Lung microvascular endothelial cell (primary cell): ENCODE data around the gene FRMD4A. TPM values are rescaled to one million over a fixed set of nuclear protein-coding genes. Genes with fewer than 3 reads are reported as not detected.
"Not testable (repeated sequence)": the region's sequence is repeated elsewhere in the genome, so short reads cannot be mapped to it uniquely, and the experiment has no call there.

Source experiments
- DNase-seq, 2 donors: peaks; one replicate each; pipeline versions ENCODE4 v3.0.0 to v3.0.0-alpha.2; 2010; ENCODE audit warnings: low read depth in 2 of 2
- total RNA-seq: library from RNA; depleted of rRNA; stranded (reverse); fragments of >200 nt; gene quantifications from 2 replicates; pipeline ENCODE4 v1.2.1, GENCODE V29; 2014

The FRMD4A gene
- total RNA-seq, 1 donor from 2014 or later = 9.7 TPM

GRCh38 chr10:13767148-13767547 lies 563.6 kb downstream of the FRMD4A start:
- DNase-seq = not testable (repeated sequence)

GRCh38 chr10:13765641-13766341 lies 564.9 kb downstream of the FRMD4A start:
- DNase-seq = no peak

DNA sequence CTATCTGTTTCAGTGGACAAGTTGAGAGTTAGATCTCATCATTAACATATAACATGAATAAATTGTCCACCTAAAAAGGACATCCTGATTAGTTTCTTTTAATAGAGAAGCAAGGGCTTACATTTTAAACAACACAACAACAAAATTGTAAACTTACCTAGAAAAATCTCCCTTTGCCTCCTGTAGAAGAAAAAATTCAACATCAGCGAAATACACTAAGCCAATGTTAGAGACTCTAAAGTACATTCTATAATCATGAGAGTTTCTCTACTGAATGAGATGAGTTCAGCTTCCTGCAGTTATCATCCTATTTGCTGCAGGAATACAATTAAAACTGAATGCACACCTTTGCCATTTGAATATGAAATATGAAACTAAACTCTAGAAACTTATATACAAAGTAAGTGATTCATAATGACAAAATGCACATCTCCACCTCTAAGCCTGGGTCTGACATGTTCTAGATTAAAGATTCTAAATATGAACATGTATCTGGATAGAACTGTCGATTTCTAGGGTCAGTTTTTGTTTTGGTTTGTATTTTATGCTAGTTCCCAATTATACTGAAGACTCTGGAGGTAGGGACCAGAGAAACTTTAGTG lies 569.1 kb downstream of the FRMD4A start:
- DNase-seq = no peak

- DNase-seq = peak in 1 of 2 donors; percentile 60
Measured at GRCh38 chr10:13759168-13759567, 571.6 kb downstream of the FRMD4A start.

- no peak for DNase-seq
Measured at GRCh38 chr10:13758756-13759155, 572.0 kb downstream of the FRMD4A start.

DNA sequence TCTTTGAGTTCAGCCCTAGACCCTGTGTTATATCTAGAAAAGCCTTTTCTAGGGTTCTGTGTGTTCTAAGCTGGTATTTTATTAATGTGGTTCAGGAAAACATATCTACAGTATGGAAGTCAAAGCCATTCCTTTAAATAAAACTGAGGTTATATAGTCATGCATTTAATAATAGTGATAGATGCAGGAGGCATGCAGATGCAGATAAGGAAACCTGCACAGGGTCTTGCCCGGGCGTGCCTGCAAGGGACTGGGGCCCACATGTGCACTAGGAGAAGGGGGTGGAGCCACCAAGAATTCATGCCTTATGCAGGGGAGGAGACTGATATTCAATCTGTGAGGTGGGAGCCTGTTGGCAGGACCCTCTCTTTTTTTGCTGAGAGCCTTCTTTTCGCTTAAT lies 572.4 kb downstream of the FRMD4A start:
- DNase-seq = peak in 1 of 2 donors; percentile 58

GRCh38 chr10:13754277-13754676 lies 576.4 kb downstream of the FRMD4A start:
- DNase-seq = no peak

DNA sequence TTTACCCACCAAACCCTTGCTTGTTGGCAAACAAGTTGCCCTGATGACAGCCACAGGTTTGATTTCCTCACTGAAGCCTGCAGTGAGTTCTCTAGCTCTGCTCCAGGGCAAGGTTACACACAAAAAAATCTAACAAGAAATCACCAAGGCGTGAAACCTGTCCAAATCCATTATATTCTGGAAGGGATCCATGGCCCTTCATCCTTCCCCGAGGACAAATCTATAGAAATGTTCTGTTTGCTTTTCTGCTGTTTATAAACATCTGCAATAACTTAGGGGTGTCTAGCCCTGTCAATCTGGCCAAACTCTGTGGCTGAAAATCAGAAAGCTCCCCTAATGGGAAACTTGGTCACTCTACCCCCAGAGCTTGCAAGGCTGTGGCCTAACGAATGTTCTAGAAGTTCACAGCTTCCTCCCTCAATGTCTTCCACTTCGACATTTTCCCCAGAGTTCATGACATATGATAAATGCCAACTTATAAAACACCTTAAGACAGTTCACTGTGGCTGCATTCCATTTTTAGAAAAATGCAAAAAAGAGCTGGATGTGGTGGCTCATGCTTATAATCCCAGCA lies 579.4 kb downstream of the FRMD4A start:
- DNase-seq = no peak

- DNase-seq = no peak
Measured at GRCh38 chr10:13750299-13751190, 580.2 kb downstream of the FRMD4A start.

GRCh38 chr10:13745271-13745670 lies 585.5 kb downstream of the FRMD4A start:
- no peak for DNase-seq

- DNase-seq = no peak
Measured at GRCh38 chr10:13743963-13744362, 586.8 kb downstream of the FRMD4A start.

GRCh38 chr10:13743101-13743693 lies 587.5 kb downstream of the FRMD4A start:
- DNase-seq = no peak

DNA sequence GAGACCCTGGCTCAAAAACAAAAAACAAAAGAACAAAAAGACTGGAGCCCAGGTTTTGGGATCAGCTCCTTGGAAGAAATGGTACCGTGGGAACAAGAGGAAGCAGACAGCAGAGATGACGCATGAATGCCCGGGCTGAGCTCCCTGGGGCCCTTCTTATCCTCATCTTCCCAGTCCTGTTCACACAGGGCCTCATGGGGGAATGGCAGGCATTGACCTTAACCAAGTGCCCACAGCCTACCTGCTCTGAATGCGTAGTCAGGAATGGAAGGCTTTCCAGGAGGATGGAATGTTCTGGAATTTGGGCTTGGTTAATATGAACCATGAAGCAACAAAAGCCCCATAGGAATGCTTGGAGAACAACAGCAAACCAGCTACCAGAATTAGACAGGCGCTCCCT lies 589.3 kb downstream of the FRMD4A start:
- DNase-seq = no peak

GRCh38 chr10:13740461-13740860 lies 590.3 kb downstream of the FRMD4A start:
- DNase-seq = no peak

GRCh38 chr10:13739183-13739582 lies 591.5 kb downstream of the FRMD4A start:
- no peak for DNase-seq

- no peak for DNase-seq
Measured at GRCh38 chr10:13736506-13736905, 594.2 kb downstream of the FRMD4A start.

DNA sequence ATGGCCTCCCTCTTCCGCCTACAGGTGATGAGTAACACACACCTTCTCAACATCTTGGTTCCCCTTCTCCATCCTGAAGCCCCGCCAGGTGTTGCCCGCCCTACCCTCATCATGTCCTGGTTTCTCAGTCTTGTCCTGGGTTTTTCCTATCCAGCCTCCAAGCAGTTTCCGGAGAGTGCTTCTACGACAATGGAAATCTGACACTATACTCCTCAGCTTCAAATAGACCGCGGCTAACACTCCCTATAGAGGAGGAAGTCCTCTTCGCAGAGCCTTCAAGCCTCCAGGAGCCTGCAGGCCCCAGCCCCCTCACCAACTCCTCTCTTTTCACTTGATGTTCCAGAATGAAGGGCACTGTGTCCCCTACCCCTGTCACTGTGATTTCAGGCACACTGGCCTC lies 596.6 kb downstream of the FRMD4A start:
- DNase-seq = no peak

DNA sequence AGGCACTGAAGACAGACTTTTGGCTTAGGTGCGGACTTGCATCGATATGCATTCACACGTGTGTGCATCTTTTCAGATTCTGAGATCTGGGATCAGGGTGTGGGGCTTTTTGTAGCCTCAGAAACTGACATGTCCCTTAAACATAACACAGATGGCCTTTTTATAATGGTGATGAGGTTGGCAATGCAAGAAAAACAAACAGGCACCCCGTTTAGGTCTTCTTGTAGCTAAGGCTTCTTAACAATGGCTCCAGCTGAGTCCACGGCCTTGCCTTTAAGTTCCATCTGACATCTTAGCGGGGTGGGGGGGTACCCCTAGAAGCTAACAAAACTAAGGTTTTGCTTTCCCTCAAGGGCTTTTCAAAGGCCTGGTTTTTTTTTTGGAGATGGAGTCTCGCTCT lies 597.7 kb downstream of the FRMD4A start:
- no peak for DNase-seq

- DNase-seq = no peak
Measured at GRCh38 chr10:13732465-13732881, 598.3 kb downstream of the FRMD4A start.

DNA sequence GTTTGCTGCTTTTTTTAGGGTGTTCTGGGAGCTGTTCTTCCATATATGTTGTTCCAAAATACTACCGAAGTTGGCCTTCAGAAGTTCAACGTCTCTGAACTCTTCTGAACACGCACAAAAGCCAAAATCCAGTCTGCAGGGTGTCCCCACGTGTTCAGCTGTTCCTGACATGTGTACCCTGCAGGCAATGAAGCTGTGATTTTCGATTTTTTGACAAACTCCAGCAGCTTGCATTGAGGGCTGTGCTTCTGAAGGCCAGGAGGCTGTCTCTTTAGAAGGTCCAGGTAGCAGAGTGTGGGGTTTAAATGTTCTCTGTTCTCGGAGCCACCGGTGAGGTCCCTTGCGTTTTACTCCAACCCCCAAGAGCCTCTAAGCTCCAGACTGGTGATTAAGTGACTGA lies 598.9 kb downstream of the FRMD4A start:
- no peak for DNase-seq

- DNase-seq = no peak
Measured at GRCh38 chr10:13730956-13731355, 599.8 kb downstream of the FRMD4A start.

DNA sequence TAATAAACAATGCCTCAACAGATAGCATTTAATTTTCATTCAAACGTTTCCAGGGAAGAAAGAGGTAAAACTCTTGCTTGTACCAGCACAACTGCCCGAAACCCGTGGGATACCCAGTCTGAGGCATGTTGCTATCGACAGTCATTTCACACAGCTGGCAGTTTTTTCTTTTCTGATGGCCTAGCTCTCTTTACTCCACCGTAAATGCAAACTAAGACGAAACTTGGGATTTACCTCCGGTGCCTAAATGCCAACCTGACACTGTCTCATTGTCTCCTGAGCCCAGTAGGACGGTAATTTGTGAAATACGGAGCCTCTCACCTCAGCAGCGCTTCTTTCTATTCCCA lies 600.4 kb downstream of the FRMD4A start:
- DNase-seq = no peak
